ENCODE data around the gene ZNF273. TPM values are rescaled to one million over a fixed set of nuclear protein-coding genes. Genes with fewer than 3 reads are reported as not detected.

Gene ZNF273
- total RNA-seq, 1 donor from 2014 or later: 1.5 TPM

DNA sequence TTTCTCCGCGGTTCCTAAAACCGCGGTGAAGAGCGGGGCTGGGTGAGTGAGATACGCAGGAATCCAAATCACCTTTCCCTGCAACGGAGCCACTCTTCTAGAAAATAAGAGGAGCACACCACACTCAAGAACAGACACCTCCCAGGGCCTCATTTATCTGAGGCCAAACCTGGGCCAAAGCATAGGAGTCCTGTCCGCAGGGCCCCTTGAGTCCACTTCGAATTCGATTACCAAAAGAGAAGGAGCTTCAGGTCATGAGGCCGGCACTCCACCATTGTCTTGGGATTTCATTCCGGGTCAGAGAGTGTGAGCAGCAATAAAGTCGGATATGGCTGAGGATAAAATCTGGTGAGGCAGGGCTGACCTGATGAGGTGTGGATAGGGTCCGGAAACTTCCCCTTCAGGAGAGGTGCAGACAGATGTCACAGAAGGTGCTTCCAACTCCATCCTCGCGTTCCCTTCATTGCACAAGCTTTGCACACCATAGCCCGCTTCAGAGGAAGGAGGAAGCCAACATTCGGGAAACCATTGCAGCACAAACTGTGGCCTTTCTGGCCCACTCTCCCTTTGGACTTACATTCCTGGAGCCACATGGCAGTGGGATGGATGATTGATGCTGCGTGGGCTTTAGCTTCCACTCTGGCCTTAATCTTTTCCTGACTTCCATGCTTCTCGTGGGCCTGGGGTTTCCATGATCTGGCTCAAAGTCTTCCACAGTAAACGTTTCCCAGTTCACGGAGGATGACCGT, 27.2 kb upstream of the ZNF273 start:
- no peak for DNase-seq
- no peak for ATAC-seq (ENCODE audit: poor library complexity)
- intact Hi-C loops (cut with DNase I): no loop called here

GRCh38 chr7:64876792-64877713, 26.0 kb upstream of the ZNF273 start:
- ATAC-seq (ENCODE audit: poor library complexity) (peak; percentile 88), DNase-seq (peak; percentile 76)
- intact Hi-C loops (cut with DNase I): no loop called here

DNA sequence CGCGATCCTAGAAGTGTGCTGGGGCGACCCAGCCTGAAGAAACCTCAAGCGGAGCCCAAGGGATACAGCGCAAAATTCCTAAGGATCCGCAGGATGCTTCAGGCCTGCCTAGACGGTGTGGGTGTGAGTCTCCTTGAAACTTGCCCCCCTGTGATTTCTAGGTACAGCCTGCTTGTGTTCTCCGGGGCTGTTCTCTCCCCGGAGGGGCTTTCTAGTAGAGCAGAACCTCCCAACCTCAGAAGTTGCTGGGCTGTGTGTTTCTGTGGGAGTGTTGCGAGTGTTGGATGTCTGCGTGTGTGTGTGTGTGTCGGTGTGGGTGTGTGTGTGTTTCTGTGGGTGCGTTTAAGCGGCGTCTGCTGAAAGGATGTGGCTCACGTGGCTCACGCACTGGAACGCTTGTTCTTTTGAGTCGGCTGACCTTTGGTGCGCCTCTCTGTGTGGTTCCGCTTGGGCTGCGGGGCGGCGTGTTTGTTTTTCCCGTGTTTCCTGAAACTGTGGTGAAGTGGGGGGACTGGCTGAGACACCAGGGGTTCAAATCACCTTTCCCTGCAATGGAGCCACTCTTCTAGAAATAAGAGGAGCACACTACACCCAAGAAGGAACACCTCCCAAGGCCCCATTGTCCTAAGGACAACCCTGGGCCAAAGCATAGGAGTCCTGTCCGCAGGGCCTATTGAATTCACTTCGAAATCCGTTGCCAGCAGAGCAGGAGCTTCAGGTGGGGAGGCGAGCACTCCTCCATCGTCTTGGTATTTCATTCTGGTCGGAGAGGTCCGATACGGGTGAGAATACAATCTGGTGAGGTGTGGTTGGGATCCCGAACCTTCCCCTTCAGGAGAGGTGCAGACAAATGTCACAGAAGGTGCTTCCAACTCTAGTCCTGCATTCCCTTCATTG, 25.1 kb upstream of the ZNF273 start:
- intact Hi-C loops (cut with DNase I): no loop called here
- DNase-seq (no peak), ATAC-seq (ENCODE audit: poor library complexity) (no peak)

DNA sequence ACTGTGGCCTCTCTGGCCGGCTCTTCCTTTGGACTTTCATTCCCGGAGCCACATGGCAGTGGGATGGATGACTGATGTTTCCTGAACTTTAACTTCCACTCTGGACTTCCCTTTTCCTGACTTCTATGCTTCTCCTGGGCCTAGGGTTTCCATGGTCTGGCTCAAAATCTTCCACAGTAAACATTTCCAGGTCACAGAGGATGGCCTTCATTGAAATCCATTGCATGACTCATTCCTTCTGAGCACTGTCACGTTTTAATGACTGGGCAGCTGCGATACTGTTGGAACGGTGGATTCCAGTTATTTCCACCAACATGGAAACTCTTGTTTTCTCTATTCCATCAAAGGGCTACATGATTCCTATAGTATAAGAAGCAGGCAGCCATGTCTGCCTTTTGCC, 24.4 kb upstream of the ZNF273 start:
- intact Hi-C loops (cut with DNase I): no loop called here
- ATAC-seq (ENCODE audit: poor library complexity): no peak

GRCh38 chr7:64879086-64879730, 23.9 kb upstream of the ZNF273 start:
- DNase-seq: no peak
- intact Hi-C loops (cut with DNase I): no loop called here
- no peak for ATAC-seq (ENCODE audit: poor library complexity)

More for the DNA sequence above, 24.4 kb upstream of the ZNF273 start:
- no peak for DNase-seq

DNA sequence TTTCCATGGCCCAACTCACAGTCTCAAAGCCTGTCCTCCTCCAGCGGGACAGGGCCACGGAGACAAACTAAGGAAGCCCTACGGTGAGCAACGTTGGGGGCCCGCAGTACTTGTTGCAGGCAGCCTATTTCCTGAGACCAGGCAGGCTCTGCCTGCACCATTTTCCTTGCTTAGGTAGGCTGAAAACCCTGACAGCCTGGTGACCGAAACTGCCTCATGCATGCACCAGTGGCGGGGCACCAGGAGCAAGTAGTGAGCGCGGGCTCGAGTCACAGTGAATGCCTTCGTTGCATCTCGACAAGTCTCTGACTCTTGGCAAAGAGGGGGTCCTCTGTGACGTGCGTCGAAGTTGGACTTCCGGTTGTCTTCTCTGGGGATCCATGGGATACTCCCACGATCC, 23.3 kb upstream of the ZNF273 start:
- DNase-seq: no peak
- ATAC-seq (ENCODE audit: poor library complexity): no peak
- intact Hi-C loops (cut with DNase I): no loop called here

- DNase-seq (no peak), ATAC-seq (ENCODE audit: poor library complexity) (no peak)
- intact Hi-C loops (cut with DNase I): no loop called here
Measured at GRCh38 chr7:64880322-64881297, 22.5 kb upstream of the ZNF273 start.

GRCh38 chr7:64881461-64882287, 21.4 kb upstream of the ZNF273 start:
- no peak for DNase-seq
- intact Hi-C loops (cut with DNase I): no loop called here
- ATAC-seq (ENCODE audit: poor library complexity): no peak

DNA sequence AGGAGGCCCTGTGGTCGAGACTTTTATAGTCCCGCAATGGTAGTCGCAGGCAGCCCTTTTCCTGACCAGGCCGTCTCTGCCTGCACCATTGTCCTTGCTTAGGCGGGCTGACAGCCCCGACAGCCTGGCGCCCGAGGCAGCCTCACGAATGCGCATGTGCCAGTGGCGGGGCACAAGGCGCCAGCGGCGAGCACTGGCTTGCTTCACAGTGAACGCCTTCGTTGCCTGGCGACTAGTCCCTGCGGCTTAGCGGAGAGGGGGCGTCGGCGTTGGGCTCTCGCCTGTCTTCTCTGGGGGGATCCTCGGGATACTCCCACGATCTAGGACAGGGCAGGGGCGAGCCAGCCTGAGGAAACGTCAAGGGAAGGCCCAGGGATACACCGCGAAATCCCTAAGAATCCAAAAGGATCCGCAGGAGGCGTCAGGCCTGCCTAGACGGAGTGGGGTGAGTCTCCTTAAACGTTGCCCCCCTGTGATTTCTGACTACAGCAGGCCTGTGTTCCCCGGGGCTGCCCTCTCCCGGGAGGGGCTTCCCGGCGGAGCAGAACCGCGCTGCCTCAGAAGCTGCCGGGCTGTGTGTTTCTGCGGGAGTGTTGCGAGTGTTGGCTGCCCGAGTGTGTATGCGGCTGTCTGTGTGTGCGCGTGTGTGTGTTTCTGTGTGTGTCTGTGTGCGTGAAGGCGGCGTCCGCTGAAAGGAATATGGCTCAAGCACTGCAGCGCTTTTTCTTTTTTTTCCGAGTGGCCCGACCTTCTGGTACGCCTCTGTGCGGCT, 20.5 kb upstream of the ZNF273 start:
- DNase-seq (peak; percentile 87), ATAC-seq (ENCODE audit: poor library complexity) (peak; percentile 96)
- intact Hi-C loops (cut with DNase I): no loop called here

- intact Hi-C loops (cut with DNase I): no loop called here
- DNase-seq (no peak), ATAC-seq (ENCODE audit: poor library complexity) (peak; percentile 14)
Measured at GRCh38 chr7:64883113-64883905, 19.8 kb upstream of the ZNF273 start.

GRCh38 chr7:64884085-64884912, 18.8 kb upstream of the ZNF273 start:
- intact Hi-C loops (cut with DNase I): no loop called here
- DNase-seq: no peak
- no peak for ATAC-seq (ENCODE audit: poor library complexity)

DNA sequence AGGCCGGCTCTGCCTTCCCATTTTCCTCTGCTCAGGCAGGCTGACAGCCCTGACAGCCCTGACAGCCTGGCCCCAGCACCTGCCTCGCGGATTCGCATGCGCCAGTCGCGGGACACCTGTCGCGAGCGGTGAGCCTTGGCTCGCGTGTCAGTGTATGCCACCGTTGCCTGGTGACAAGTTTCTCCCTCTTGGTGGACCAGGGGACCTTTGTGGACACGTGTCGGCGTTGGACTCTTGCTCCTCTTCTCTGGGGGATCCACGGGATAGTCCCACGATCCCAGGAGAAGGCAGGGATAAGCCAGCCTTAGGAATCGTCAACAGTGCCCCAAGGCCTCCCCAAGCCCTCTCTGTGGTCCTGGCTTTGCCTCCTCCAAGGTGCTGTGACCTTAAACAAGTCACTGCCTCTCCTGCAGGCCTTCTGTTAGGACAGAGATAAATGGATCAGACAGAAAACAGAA, 18.1 kb upstream of the ZNF273 start:
- DNase-seq (no peak), ATAC-seq (ENCODE audit: poor library complexity) (no peak)
- intact Hi-C loops (cut with DNase I): no loop called here

- no peak for DNase-seq
- no peak for ATAC-seq (ENCODE audit: poor library complexity)
- intact Hi-C loops (cut with DNase I): no loop called here
Measured at GRCh38 chr7:64885520-64886240, 17.4 kb upstream of the ZNF273 start.
